GM23338 (cell line): ENCODE measurements around the gene PSMD12.
"Not testable (repeated sequence)": the region's sequence is repeated elsewhere in the genome, so short reads cannot be mapped to it uniquely, and the experiment has no call there.

Experiments
- EZH2 ChIP-seq: fragments of 200-600 bp; sonication (generic); IDR thresholded peaks from one replicate; pipeline ENCODE4 v1.8.0; 2017; ENCODE audit warnings: antibody characterized with exemption, mild to moderate bottlenecking, low read depth; ENCODE audit not compliant: unreplicated experiment
- EZH2phosphoT487 ChIP-seq: fragments of 200-600 bp; sonication (generic); IDR thresholded peaks from one replicate; pipeline ENCODE4 v1.8.1; 2018; ENCODE audit warnings: antibody characterized with exemption; ENCODE audit not compliant: unreplicated experiment
- POLR2AphosphoS5 ChIP-seq: IDR thresholded peaks from 2 replicates; pipeline ENCODE4 v1.6.1; 2016; ENCODE audit warnings: antibody characterized with exemption, low read depth
- TF ChIP-seq, protein P1 (sequence below), 2 experiments: fragments of 200-600 bp in 1 of 2; sonication (generic) in 1 of 2; conservative IDR thresholded peaks; 2 replicates each; pipeline versions ENCODE4 v1.5.1 to v1.6.1; 2016 to 2017; ENCODE audit warnings: antibody characterized with exemption in 2 of 2, low read depth in 2 of 2, mild to moderate bottlenecking in 2 of 2, moderate library complexity in 1 of 2
- TF ChIP-seq, protein P2 (sequence below): IDR thresholded peaks from one replicate; pipeline ENCODE4 v1.6.1; 2018; ENCODE audit warnings: antibody characterized with exemption; ENCODE audit not compliant: unreplicated experiment

DNA sequence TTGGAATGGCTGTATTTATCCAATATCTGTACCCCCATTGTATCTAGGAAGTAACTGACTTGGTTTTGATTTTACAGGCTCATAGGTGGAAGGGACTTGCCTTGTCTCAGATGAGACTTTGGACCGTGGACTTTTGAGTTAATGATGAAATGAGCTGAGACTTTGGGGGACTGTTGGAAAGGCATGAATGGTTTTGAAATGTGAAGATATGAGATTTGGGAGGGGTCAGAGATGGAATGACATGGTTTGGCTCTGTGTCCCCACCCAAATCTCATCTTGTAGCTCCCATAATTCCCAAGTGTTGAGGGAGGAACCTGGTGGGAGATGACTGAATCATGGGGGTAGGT is 34.2 kb downstream of the PSMD12 start:
- TF ChIP-seq, protein P1, sequence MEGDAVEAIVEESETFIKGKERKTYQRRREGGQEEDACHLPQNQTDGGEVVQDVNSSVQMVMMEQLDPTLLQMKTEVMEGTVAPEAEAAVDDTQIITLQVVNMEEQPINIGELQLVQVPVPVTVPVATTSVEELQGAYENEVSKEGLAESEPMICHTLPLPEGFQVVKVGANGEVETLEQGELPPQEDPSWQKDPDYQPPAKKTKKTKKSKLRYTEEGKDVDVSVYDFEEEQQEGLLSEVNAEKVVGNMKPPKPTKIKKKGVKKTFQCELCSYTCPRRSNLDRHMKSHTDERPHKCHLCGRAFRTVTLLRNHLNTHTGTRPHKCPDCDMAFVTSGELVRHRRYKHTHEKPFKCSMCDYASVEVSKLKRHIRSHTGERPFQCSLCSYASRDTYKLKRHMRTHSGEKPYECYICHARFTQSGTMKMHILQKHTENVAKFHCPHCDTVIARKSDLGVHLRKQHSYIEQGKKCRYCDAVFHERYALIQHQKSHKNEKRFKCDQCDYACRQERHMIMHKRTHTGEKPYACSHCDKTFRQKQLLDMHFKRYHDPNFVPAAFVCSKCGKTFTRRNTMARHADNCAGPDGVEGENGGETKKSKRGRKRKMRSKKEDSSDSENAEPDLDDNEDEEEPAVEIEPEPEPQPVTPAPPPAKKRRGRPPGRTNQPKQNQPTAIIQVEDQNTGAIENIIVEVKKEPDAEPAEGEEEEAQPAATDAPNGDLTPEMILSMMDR (conservative IDR thresholded peaks at IDR 0.05; ENCODE audit: low read depth in 2 of 2), result not testable (repeated sequence)
- TF ChIP-seq POLR2AphosphoS5, EZH2phosphoT487, EZH2: not testable (repeated sequence)
- TF ChIP-seq, protein P2, sequence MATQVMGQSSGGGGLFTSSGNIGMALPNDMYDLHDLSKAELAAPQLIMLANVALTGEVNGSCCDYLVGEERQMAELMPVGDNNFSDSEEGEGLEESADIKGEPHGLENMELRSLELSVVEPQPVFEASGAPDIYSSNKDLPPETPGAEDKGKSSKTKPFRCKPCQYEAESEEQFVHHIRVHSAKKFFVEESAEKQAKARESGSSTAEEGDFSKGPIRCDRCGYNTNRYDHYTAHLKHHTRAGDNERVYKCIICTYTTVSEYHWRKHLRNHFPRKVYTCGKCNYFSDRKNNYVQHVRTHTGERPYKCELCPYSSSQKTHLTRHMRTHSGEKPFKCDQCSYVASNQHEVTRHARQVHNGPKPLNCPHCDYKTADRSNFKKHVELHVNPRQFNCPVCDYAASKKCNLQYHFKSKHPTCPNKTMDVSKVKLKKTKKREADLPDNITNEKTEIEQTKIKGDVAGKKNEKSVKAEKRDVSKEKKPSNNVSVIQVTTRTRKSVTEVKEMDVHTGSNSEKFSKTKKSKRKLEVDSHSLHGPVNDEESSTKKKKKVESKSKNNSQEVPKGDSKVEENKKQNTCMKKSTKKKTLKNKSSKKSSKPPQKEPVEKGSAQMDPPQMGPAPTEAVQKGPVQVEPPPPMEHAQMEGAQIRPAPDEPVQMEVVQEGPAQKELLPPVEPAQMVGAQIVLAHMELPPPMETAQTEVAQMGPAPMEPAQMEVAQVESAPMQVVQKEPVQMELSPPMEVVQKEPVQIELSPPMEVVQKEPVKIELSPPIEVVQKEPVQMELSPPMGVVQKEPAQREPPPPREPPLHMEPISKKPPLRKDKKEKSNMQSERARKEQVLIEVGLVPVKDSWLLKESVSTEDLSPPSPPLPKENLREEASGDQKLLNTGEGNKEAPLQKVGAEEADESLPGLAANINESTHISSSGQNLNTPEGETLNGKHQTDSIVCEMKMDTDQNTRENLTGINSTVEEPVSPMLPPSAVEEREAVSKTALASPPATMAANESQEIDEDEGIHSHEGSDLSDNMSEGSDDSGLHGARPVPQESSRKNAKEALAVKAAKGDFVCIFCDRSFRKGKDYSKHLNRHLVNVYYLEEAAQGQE, result not testable (repeated sequence)
